ENCODE measurements around the gene MYO10.

DNA sequence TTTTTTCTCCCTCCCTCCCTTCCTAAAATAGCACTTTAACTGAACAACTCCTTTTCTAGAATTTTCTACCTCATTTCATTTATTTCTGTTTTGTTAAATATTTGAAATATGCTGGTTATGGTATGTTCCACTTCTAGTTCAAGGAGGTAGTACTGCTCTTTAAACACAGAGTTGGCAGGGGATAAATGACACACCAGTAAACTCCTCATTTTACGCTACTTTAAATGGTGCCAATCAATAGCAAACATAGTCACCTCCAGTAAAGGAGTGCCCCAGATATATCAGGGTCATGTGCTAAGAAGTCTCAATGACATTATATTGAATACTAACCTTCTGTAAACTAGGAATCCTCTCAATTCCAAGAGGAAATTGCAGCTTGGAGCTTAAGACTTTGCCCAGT is 56.9 kb downstream of the MYO10 start:
- TF ChIP-seq BHLHE40 (IDR thresholded peaks at IDR 0.05; ENCODE audit: borderline replicate concordance) (no peak), FOXK2 (IDR thresholded peaks at IDR 0.05) (no peak), SUZ12 (IDR thresholded peaks at IDR 0.05) (no peak), ZNF384 (IDR thresholded peaks at IDR 0.05) (no peak)
